HepG2 (cell line): ENCODE results near the gene SP6. TPM values are rescaled to one million over a fixed set of nuclear protein-coding genes. Genes with fewer than 3 reads are reported as not detected.

Experiments
- GMEB1 ChIP-seq: sonication (generic); formaldehyde crosslinking; IDR thresholded peaks from 2 replicates; pipeline ENCODE4 v1.5.1; 2020; ENCODE audit warnings: missing genetic modification reagents, mild to moderate bottlenecking, borderline replicate concordance
- HMG20B ChIP-seq: conservative IDR thresholded peaks from 2 replicates; pipeline ENCODE4 v1.6.1; 2016; ENCODE audit warnings: missing genetic modification reagents, missing compliant biosample characterization
- HNRNPLL ChIP-seq: fragments of 200-400 bp; formaldehyde crosslinking; IDR thresholded peaks from 2 replicates; pipeline ENCODE4 v1.6.1; 2017; ENCODE audit warnings: mild to moderate bottlenecking, low read depth, low read length; ENCODE audit not compliant: poor library complexity, severe bottlenecking
- KLF12 ChIP-seq: sonication (generic); formaldehyde crosslinking; IDR thresholded peaks from 2 replicates; pipeline ENCODE4 v1.4.0; 2020; ENCODE audit warnings: missing genetic modification reagents, borderline replicate concordance
- MAF1 ChIP-seq: sonication (generic); formaldehyde crosslinking; IDR thresholded peaks from 2 replicates; pipeline ENCODE4 v1.5.0; 2020; ENCODE audit warnings: missing genetic modification reagents, borderline replicate concordance
- MBNL3 ChIP-seq: fragments of 250-450 bp; sonication (Bioruptor Pico); conservative IDR thresholded peaks from 2 replicates; pipeline ENCODE4 v1.8.0; 2022; ENCODE audit warnings: mild to moderate bottlenecking, inconsistent platforms
- MXI1 ChIP-seq: IDR thresholded peaks from 3 replicates; pipeline ENCODE4 v1.6.1; 2012; ENCODE audit warnings: low read depth, low read length, inconsistent platforms, borderline replicate concordance
- NAIF1 ChIP-seq: sonication (generic); formaldehyde crosslinking; IDR thresholded peaks from 2 replicates; pipeline ENCODE4 v1.5.0; 2020; ENCODE audit warnings: mild to moderate bottlenecking, missing genetic modification reagents, borderline replicate concordance
- NFE2 ChIP-seq: sonication (generic); formaldehyde crosslinking; IDR thresholded peaks from 2 replicates; pipeline ENCODE4 v1.4.0; 2020; ENCODE audit warnings: missing genetic modification reagents
- PHB2 ChIP-seq: fragments of 450-650 bp; IDR thresholded peaks from 2 replicates; pipeline ENCODE4 v1.6.1; 2018; ENCODE audit not compliant: partially characterized antibody
- POLR2A ChIP-seq, 2 experiments: IDR thresholded peaks; 2 replicates each; pipeline ENCODE4 v1.6.1; 2011; ENCODE audit warnings: low read depth in 2 of 2, low read length in 2 of 2, mild to moderate bottlenecking in 1 of 2, moderate library complexity in 1 of 2; ENCODE audit not compliant: insufficient read depth in 1 of 2
- REPIN1 ChIP-seq: sonication (generic); formaldehyde crosslinking; IDR thresholded peaks from 2 replicates; pipeline ENCODE4 v1.8.0; 2022; ENCODE audit warnings: missing genetic modification reagents, low read depth, mild to moderate bottlenecking, borderline replicate concordance
- THAP7 ChIP-seq: sonication (generic); formaldehyde crosslinking; IDR thresholded peaks from 2 replicates; pipeline ENCODE4 v1.8.1; 2023; ENCODE audit warnings: mild to moderate bottlenecking, missing genetic modification reagents
- ZBTB7B ChIP-seq: sonication (generic); formaldehyde crosslinking; IDR thresholded peaks from 2 replicates; pipeline ENCODE4 v1.4.0; 2020; ENCODE audit warnings: missing genetic modification reagents
- ZMAT3 ChIP-seq: sonication (generic); formaldehyde crosslinking; conservative IDR thresholded peaks from 2 replicates; pipeline ENCODE4 v1.7.0; 2021; ENCODE audit warnings: missing genetic modification reagents
- ZNF143 ChIP-seq: sonication (generic); formaldehyde crosslinking; IDR thresholded peaks from 2 replicates; pipeline ENCODE4 v1.4.0; 2020; ENCODE audit warnings: missing genetic modification reagents
- ZNF460 ChIP-seq: sonication (generic); formaldehyde crosslinking; IDR thresholded peaks from 2 replicates; pipeline ENCODE4 v1.5.1; 2020; ENCODE audit warnings: missing genetic modification reagents, mild to moderate bottlenecking, borderline replicate concordance
- ZNF574 ChIP-seq: sonication (generic); formaldehyde crosslinking; IDR thresholded peaks from 2 replicates; pipeline ENCODE4 v1.4.0; 2020; ENCODE audit warnings: missing genetic modification reagents
- ZNF598 ChIP-seq: sonication (generic); formaldehyde crosslinking; IDR thresholded peaks from 2 replicates; pipeline ENCODE4 v1.5.1; 2020; ENCODE audit warnings: mild to moderate bottlenecking, missing genetic modification reagents, borderline replicate concordance
- ZNF615 ChIP-seq: sonication (generic); formaldehyde crosslinking; IDR thresholded peaks from 2 replicates; pipeline ENCODE4 v1.5.0; 2020; ENCODE audit warnings: mild to moderate bottlenecking, missing genetic modification reagents, borderline replicate concordance
- ZNF678 ChIP-seq: sonication (generic); formaldehyde crosslinking; IDR thresholded peaks from 2 replicates; pipeline ENCODE4 v1.4.0; 2020; ENCODE audit warnings: mild to moderate bottlenecking, missing genetic modification reagents
- ZNF709 ChIP-seq: sonication (generic); formaldehyde crosslinking; IDR thresholded peaks from 2 replicates; pipeline ENCODE4 v1.5.0; 2020; ENCODE audit warnings: mild to moderate bottlenecking, missing genetic modification reagents
- ZNF724P ChIP-seq: sonication (generic); formaldehyde crosslinking; IDR thresholded peaks from 2 replicates; pipeline ENCODE4 v1.8.0; 2022; ENCODE audit warnings: missing genetic modification reagents, borderline replicate concordance
- ZNF75D ChIP-seq: sonication (generic); formaldehyde crosslinking; IDR thresholded peaks from 2 replicates; pipeline ENCODE4 v1.8.1; 2023; ENCODE audit warnings: missing genetic modification reagents, mild to moderate bottlenecking, borderline replicate concordance
- ZNF766 ChIP-seq: sonication (generic); formaldehyde crosslinking; IDR thresholded peaks from 2 replicates; pipeline ENCODE4 v1.5.0; 2020; ENCODE audit warnings: missing genetic modification reagents, borderline replicate concordance
- polyA plus RNA-seq, 8 experiments: library from polyadenylated mRNA; depleted of rRNA in 3 of 8; stranded (reverse) in 7 of 8; unstranded in 1 of 8; fragments of >200 nt; fragmentation: Illumina TruSeq in 4 of 8; extraction: Trizol in 4 of 8; gene quantifications; 2 replicates each; pipeline versions ENCODE4 v1.2.1 to v1.2.3, GENCODE V29; 2011 to 2016; ENCODE audit warnings: low read depth in 4 of 8, missing spikeins in 1 of 8, mixed read lengths in 1 of 8; ENCODE audit not compliant: insufficient read depth in 1 of 8
- total RNA-seq, 5 experiments: library from RNA; depleted of rRNA; stranded (reverse); fragments of >200 nt; fragmentation: Illumina TruSeq; extraction: Trizol; gene quantifications; 2 replicates each; pipeline ENCODE4 v1.2.3, GENCODE V29; 2016; ENCODE audit warnings: low read depth in 1 of 5
- TF ChIP-seq, protein P1 (sequence below): sonication (generic); formaldehyde crosslinking; IDR thresholded peaks from 2 replicates; pipeline ENCODE4 v1.8.0; 2022; ENCODE audit warnings: mild to moderate bottlenecking, missing genetic modification reagents, moderate library complexity

The SP6 gene
- total and polyA plus RNA-seq, 2 of the 13 experiments (the other 11 are each of a cell fraction or from before 2014, with no cell fraction given) = 0.07 TPM

DNA sequence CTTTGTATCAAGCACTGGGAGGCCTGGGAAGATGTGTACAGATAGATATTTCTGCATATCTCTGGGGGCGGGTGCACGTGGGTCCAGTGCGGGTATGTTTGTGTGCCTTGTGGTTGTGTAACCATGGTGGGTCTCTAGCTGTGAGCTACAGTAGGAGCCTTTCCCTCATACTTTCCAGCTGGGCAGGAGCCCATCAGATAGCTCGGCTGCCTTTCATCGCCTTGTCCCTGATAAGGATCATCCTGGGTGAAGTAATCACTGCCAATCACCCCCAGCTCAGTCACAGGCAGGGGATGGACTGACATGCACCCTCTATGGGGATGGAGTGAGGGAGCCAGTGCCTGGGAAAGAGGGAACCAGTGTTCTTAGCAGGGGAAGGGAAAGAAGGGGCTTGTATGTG is 6.7 kb downstream of the SP6 start (continued):
- TF ChIP-seq MXI1 = peak; percentile 46; the same call in 1 of the 3 replicates
- no peak for TF ChIP-seq ZNF615 (CRISPR knock-in tag)
- no peak for TF ChIP-seq ZNF766 (CRISPR knock-in tag)
- no peak for TF ChIP-seq ZNF460 (CRISPR knock-in tag)
- no peak for TF ChIP-seq KLF12
- no peak for TF ChIP-seq ZNF709
- TF ChIP-seq ZNF75D (CRISPR knock-in tag) = no peak
- 0 out of 2 replicates have a peak, but pooled peaks have one; percentile 32 for TF ChIP-seq ZBTB7B (CRISPR knock-in tag)
- no peak for TF ChIP-seq NFE2 (CRISPR knock-in tag)
- no peak for TF ChIP-seq ZNF574
- TF ChIP-seq MAF1 (CRISPR knock-in tag) = no peak
- no peak for TF ChIP-seq REPIN1 (CRISPR knock-in tag)
- TF ChIP-seq POLR2A (IDR thresholded peaks at IDR 0.05; ENCODE audit: insufficient read depth in 1 of 2, low read depth in 2 of 2, low read length in 2 of 2) = no peak
- no peak for TF ChIP-seq HNRNPLL
- no peak for TF ChIP-seq ZNF678 (CRISPR knock-in tag)
- no peak for TF ChIP-seq GMEB1 (CRISPR knock-in tag)
- TF ChIP-seq MBNL3 (CRISPR knock-in tag) = no peak
- TF ChIP-seq, protein P1, sequence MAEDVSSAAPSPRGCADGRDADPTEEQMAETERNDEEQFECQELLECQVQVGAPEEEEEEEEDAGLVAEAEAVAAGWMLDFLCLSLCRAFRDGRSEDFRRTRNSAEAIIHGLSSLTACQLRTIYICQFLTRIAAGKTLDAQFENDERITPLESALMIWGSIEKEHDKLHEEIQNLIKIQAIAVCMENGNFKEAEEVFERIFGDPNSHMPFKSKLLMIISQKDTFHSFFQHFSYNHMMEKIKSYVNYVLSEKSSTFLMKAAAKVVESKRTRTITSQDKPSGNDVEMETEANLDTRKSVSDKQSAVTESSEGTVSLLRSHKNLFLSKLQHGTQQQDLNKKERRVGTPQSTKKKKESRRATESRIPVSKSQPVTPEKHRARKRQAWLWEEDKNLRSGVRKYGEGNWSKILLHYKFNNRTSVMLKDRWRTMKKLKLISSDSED (CRISPR knock-in tag) = no peak
- no peak for TF ChIP-seq ZNF143 (CRISPR knock-in tag)
- no peak for TF ChIP-seq ZNF724P (CRISPR knock-in tag)
- no peak for TF ChIP-seq ZNF598 (CRISPR knock-in tag)
- TF ChIP-seq THAP7 (CRISPR knock-in tag) = no peak
- no peak for TF ChIP-seq ZMAT3 (CRISPR knock-in tag)
- TF ChIP-seq HMG20B (CRISPR knock-in tag) = no peak
- no peak for TF ChIP-seq NAIF1 (CRISPR knock-in tag)
- no peak for TF ChIP-seq PHB2
